NCI-H2029 treated with DMSO at 0.1 percent for 48 hours (cell line): ENCODE data around the gene CDC42EP3.

Source experiments
- DNase-seq: peaks from one replicate; lab custom pipeline; 2025; lab: John Stamatoyannopoulos, UW

Gene CDC42EP3

GRCh38 chr2:37656512-37657423 lies 14.7 kb downstream of the CDC42EP3 start:
- peak; percentile 31 for DNase-seq

- no peak for DNase-seq
These were observed 16.3 kb downstream of the CDC42EP3 start for GRCh38 chr2:37654932-37655841.

GRCh38 chr2:37654419-37654818 lies 17.0 kb downstream of the CDC42EP3 start:
- no peak for DNase-seq

- DNase-seq, result no peak
These were observed 17.6 kb downstream of the CDC42EP3 start for GRCh38 chr2:37653805-37654378.

- no peak for DNase-seq
These were observed 18.3 kb downstream of the CDC42EP3 start for GRCh38 chr2:37653093-37653492.

GRCh38 chr2:37652199-37652640 lies 19.2 kb downstream of the CDC42EP3 start:
- no peak for DNase-seq

- no peak for DNase-seq
These were observed 20.8 kb downstream of the CDC42EP3 start for GRCh38 chr2:37650548-37651093.

GRCh38 chr2:37649518-37649917 lies 21.9 kb downstream of the CDC42EP3 start:
- no peak for DNase-seq

- DNase-seq, result no peak
These were observed 23.0 kb downstream of the CDC42EP3 start for GRCh38 chr2:37648331-37649011.

- DNase-seq, result no peak
These were observed 23.5 kb downstream of the CDC42EP3 start for GRCh38 chr2:37647971-37648330.

- no peak for DNase-seq
These were observed 25.6 kb downstream of the CDC42EP3 start for GRCh38 chr2:37645836-37646235.

- no peak for DNase-seq
These were observed 26.1 kb downstream of the CDC42EP3 start for GRCh38 chr2:37645362-37645761.

GRCh38 chr2:37644191-37644590 lies 27.3 kb downstream of the CDC42EP3 start:
- DNase-seq, result no peak

- no peak for DNase-seq
These were observed 27.7 kb downstream of the CDC42EP3 start for GRCh38 chr2:37643730-37644078.

GRCh38 chr2:37642907-37643729 lies 28.3 kb downstream of the CDC42EP3 start:
- no peak for DNase-seq

GRCh38 chr2:37641582-37642171 lies 29.8 kb downstream of the CDC42EP3 start:
- DNase-seq, result no peak

- no peak for DNase-seq
These were observed 31.8 kb downstream of the CDC42EP3 start for GRCh38 chr2:37639631-37640030.

- no peak for DNase-seq
These were observed 32.5 kb downstream of the CDC42EP3 start for GRCh38 chr2:37638973-37639372.

- DNase-seq, result no peak
These were observed 33.5 kb downstream of the CDC42EP3 start for GRCh38 chr2:37637985-37638384.

- DNase-seq, result no peak
These were observed 34.1 kb downstream of the CDC42EP3 start for GRCh38 chr2:37637190-37637860.
